ENCODE measurements around the gene UBE3A. TPM values are rescaled to one million over a fixed set of nuclear protein-coding genes. Genes with fewer than 3 reads are reported as not detected.

The UBE3A gene
- total RNA-seq, result 10 to 100 TPM; 87.7 to 92.2 TPM

DNA sequence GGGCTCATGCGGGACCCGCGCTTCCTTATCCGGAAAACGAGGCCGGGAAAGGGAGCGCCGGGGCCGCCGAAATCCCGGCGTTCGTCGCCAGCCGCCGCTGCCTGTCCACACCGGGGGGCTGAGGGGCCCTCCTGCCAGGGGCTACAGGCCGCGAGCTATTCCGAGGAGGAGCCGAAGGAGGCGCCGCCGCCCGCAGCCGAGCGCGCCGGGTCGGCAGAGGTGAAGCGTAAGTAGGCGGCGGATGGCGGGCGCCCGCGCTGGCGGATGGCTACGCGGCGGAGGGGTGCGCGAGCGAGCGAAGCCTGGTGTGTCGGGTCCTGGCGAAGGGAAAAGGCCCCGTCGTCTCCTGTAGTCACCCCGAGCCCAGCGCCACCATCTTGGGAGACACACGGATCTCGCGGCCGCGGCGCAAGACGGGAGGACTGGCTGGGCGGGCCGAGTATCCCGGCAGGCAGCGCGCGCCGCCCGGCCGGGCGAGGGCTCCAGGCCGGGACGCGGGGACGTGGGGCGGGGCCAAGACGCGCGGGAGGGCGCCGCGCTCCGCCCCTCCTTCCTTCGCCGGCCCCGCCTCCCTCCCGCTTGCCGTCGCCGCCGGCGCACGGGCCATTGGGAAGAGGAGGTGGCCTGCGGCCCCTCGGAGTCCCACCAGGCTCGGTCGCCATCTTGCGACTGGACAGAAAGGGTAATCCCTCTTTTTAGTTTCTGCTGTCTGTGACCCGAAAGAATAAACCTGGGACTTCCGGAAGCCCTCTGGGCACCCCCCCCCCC lies at the start of gene UBE3A:
UBE3A (minus strand) TSS at position 424 of the 768 bp plus-strand sequence. CDS start 29,917 bp downstream, outside the sequence.
- CTCF ChIA-PET, result interaction anchor here (1.0 kb wide), 1 partner anchor 14 kb away, joined by 3 read pairs; no protein-coding TSS in a partner anchor
- peak within 1 kb of the TSS; percentile 96 for H3K27ac Mint-ChIP-seq
- ATAC-seq, result peak; percentile 94
- H3K36me3 Mint-ChIP-seq (ENCODE audit: low read depth), result peaks cover 31% of the 10 kb centered on the region
- peaks cover 30% of the 10 kb centered on the region for H3K4me1 Mint-ChIP-seq (ENCODE audit: low read depth)
- POLR2A ChIA-PET, result interaction anchor here (0.5 to 0.7 kb wide), 4 partner anchors 10 to 466 kb away, joined by 3 to 4 read pairs (median 3); no protein-coding TSS in a partner anchor
- H3K9me3 Mint-ChIP-seq (ENCODE audit: insufficient read depth), result no peaks in the 10 kb centered on the region
- H3K27me3 Mint-ChIP-seq (ENCODE audit: low read depth), result no peaks in the 10 kb centered on the region
- H3K4me3 Mint-ChIP-seq, result peak within 1 kb of the TSS; percentile 92
- DNase-seq, result peak; percentile 91

DNA sequence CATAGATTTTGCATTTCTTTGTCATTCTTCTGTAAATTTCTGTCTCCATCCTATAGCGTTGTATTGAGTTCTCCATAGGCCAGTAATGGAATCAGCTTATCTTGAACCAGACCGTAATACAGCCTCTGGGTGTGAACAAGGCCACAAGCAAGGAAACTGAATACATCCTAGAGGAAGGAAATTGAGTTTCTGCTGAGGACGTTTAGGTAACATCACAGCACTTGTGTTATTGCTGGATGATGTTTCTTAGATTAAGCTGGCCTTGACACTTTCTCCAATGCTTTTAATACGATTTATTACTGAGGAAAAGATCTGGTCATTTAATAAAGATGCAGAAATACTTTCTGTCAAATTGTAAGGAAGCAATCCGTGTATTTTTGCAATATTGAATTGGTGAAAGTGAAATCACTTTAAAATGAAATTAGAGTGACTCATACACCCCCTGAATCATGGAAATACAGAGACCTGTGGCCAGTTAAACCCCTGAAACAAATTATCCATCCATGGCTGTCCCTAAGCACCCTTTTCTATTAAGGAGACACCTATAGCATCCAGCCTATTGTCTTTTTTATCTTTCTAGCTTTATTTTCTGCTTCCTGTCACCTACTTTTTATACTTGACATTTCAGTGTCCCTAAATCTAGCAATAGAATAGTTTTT lies 48.5 kb upstream of the UBE3A start:
- H3K4me3 Mint-ChIP-seq, result no peak overlapping the region
- no peak for ATAC-seq
- peaks cover 9% of the 10 kb centered on the region for H3K9me3 Mint-ChIP-seq (ENCODE audit: insufficient read depth)
- H3K4me1 Mint-ChIP-seq (ENCODE audit: low read depth), result no peaks in the 10 kb centered on the region
- H3K27ac Mint-ChIP-seq, result no peak overlapping the region
- H3K27me3 Mint-ChIP-seq (ENCODE audit: low read depth), result no peaks in the 10 kb centered on the region
- ChIA-PET CTCF (no interaction called here), POLR2A (no interaction called here)
- no peak for DNase-seq
- no peaks in the 10 kb centered on the region for H3K36me3 Mint-ChIP-seq (ENCODE audit: low read depth)

DNA sequence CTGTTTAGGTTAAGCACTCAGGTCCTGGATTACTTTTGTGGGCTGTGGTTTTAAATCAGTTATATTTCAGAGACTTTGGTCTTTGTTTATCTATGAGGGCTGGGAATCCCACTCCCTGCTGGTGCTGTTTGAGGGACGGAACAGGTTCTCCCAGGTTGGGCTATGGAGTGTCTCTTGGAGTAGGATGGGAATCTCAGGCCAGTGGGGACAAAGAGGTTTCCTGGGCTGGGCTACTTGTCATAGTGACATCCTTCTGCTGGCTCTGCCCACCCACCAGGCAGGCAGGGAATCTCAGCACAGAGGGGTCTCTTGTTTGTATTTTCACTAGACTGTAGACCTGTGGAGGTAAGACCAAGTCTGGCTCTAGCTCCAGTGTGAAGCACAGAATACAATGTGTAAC lies 47.2 kb upstream of the UBE3A start:
- ChIA-PET POLR2A (no interaction called here), CTCF (no interaction called here)
- ATAC-seq (no peak), DNase-seq (no peak)
- no peak overlapping the region for H3K27ac Mint-ChIP-seq
- H3K4me3 Mint-ChIP-seq, result no peak overlapping the region
- no peaks in the 10 kb centered on the region for H3K27me3 Mint-ChIP-seq (ENCODE audit: low read depth)
- H3K9me3 Mint-ChIP-seq (ENCODE audit: insufficient read depth), result peaks cover 4% of the 10 kb centered on the region
- no peaks in the 10 kb centered on the region for H3K36me3 Mint-ChIP-seq (ENCODE audit: low read depth)
- no peaks in the 10 kb centered on the region for H3K4me1 Mint-ChIP-seq (ENCODE audit: low read depth)

DNA sequence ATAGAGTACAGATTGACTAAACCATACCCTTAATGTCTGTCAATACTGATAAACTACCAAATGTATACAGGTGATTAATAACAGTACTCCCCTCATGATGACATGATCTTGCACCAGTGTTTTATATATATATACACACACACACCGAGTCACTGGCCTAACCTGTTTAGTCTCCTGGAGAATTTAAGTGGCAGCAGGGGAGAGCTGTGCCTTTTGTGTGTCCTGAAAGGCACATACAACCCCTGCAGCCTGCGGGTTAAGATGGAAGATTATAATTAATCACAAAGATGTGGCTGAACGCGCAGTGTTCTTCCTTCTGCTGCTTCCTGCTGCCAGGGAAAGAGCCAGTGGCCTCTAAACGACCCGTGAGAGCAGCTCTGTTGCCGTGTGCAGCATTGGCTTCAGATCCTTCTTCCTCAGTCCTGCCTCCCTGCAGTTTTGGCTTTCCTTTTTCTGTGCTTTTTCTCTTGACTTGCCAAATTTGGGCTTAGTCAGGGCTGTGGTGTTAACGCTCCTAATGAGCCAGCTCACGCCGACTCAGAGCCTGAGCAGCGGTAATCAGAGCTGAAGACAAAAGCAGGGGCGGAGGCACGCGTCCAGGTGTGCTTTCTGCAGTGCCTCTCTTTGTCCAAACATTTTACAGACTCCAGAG lies 42.5 kb upstream of the UBE3A start:
- H3K27me3 Mint-ChIP-seq (ENCODE audit: low read depth), result peaks cover 2% of the 10 kb centered on the region
- CTCF ChIA-PET, result no interaction called here
- no peaks in the 10 kb centered on the region for H3K4me1 Mint-ChIP-seq (ENCODE audit: low read depth)
- no peak overlapping the region for H3K4me3 Mint-ChIP-seq
- POLR2A ChIA-PET, result no interaction called here
- ATAC-seq, result no peak
- no peak for DNase-seq
- H3K36me3 Mint-ChIP-seq (ENCODE audit: low read depth), result no peaks in the 10 kb centered on the region
- H3K9me3 Mint-ChIP-seq (ENCODE audit: insufficient read depth), result no peaks in the 10 kb centered on the region
- H3K27ac Mint-ChIP-seq, result no peak overlapping the region

DNA sequence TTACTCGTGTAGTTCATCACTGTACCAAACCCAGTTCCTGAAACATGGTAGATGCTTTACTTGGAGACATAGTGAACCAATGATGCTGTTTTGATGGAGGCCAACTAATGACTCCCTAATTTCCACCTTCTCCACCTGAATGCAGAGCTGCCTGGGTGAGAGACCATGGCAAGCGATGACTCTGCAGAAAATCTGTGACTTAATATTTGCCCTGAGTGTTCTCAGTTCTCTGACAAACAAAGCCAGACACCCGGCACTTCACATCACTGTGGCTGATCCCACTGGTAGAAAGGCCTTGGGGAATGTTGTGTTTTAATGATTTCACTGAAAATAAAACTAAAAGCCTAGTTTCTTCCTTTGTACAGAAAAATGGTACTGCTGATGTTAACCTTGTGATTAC lies 39.5 kb upstream of the UBE3A start:
- peaks cover 2% of the 10 kb centered on the region for H3K27me3 Mint-ChIP-seq (ENCODE audit: low read depth)
- H3K27ac Mint-ChIP-seq, result no peak overlapping the region
- H3K36me3 Mint-ChIP-seq (ENCODE audit: low read depth), result no peaks in the 10 kb centered on the region
- ChIA-PET POLR2A (no interaction called here), CTCF (no interaction called here)
- H3K4me1 Mint-ChIP-seq (ENCODE audit: low read depth), result no peaks in the 10 kb centered on the region
- H3K9me3 Mint-ChIP-seq (ENCODE audit: insufficient read depth), result no peaks in the 10 kb centered on the region
- no peak for DNase-seq
- no peak for ATAC-seq
- no peak overlapping the region for H3K4me3 Mint-ChIP-seq

DNA sequence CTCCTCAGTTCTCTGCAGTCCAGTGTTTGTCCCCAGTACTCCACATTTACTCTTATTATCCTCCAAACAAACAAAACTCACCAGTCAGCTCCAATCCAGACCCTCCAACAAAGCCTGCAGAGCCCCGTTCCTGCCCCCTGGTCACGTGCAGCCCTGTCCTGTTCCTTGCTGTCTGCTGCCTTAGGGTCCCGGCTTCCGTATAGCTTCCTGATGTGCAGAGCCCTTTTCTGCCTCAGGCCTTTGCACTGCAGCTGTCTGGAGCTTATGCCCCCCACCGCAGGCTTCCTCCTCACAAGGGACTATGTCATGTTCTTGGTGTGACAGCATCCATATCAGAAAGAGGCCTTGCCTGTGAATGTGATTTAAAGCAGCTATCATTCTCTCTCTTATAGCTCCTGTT lies 39.0 kb upstream of the UBE3A start:
- no peaks in the 10 kb centered on the region for H3K36me3 Mint-ChIP-seq (ENCODE audit: low read depth)
- CTCF ChIA-PET, result no interaction called here
- POLR2A ChIA-PET, result no interaction called here
- no peak overlapping the region for H3K4me3 Mint-ChIP-seq
- H3K9me3 Mint-ChIP-seq (ENCODE audit: insufficient read depth), result no peaks in the 10 kb centered on the region
- DNase-seq, result no peak
- no peak for ATAC-seq
- H3K27ac Mint-ChIP-seq, result no peak overlapping the region
- no peaks in the 10 kb centered on the region for H3K4me1 Mint-ChIP-seq (ENCODE audit: low read depth)
- peaks cover 2% of the 10 kb centered on the region for H3K27me3 Mint-ChIP-seq (ENCODE audit: low read depth)

DNA sequence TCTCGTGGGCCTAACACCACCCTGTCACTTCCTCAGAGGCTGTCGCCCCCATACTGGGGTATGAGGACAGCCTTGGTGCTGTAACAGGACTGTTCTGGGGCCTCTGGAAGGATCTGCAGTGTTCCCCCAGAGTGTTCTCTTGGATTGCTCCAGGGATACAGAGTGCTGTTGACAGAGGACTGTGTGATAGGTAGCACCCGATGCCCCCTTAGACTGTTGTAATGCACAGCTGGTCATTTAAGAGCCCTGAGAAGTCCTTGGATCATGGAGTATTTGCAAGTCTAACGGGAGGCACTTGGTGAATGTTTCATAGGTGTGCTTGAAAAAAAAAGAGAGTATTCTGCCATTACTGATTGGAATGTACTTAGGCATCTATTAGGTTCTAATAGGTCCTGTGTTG lies 35.4 kb upstream of the UBE3A start:
- ChIA-PET CTCF (no interaction called here), POLR2A (no interaction called here)
- no peaks in the 10 kb centered on the region for H3K36me3 Mint-ChIP-seq (ENCODE audit: low read depth)
- H3K27ac Mint-ChIP-seq, result no peak overlapping the region
- H3K9me3 Mint-ChIP-seq (ENCODE audit: insufficient read depth), result no peaks in the 10 kb centered on the region
- no peak for ATAC-seq
- DNase-seq, result no peak
- no peak overlapping the region for H3K4me3 Mint-ChIP-seq
- no peaks in the 10 kb centered on the region for H3K27me3 Mint-ChIP-seq (ENCODE audit: low read depth)
- no peaks in the 10 kb centered on the region for H3K4me1 Mint-ChIP-seq (ENCODE audit: low read depth)

DNA sequence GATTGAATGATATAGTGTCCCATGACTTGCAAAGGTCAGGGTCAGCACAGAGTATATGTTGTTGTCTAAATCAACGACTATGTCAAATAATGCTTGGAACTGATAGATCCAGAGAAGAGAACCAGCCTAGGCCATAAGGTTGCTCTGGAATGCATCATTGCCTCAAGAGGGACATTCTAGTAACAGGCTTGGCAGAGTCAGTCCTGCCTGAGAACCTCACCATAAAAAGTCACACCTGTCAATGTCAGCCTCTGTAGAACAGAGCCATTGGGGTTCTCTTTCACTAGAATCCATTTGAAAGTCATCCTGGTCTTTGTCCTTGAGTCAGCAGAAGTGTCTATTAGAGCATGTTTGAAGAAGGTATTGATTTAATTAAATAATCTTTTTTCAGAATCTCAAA lies 31.4 kb upstream of the UBE3A start:
- peaks cover 5% of the 10 kb centered on the region for H3K9me3 Mint-ChIP-seq (ENCODE audit: insufficient read depth)
- no peak overlapping the region for H3K4me3 Mint-ChIP-seq
- no peaks in the 10 kb centered on the region for H3K4me1 Mint-ChIP-seq (ENCODE audit: low read depth)
- DNase-seq, result no peak
- no peak for ATAC-seq
- H3K36me3 Mint-ChIP-seq (ENCODE audit: low read depth), result no peaks in the 10 kb centered on the region
- POLR2A ChIA-PET, result no interaction called here
- H3K27ac Mint-ChIP-seq, result no peak overlapping the region
- CTCF ChIA-PET, result no interaction called here
- H3K27me3 Mint-ChIP-seq (ENCODE audit: low read depth), result no peaks in the 10 kb centered on the region

DNA sequence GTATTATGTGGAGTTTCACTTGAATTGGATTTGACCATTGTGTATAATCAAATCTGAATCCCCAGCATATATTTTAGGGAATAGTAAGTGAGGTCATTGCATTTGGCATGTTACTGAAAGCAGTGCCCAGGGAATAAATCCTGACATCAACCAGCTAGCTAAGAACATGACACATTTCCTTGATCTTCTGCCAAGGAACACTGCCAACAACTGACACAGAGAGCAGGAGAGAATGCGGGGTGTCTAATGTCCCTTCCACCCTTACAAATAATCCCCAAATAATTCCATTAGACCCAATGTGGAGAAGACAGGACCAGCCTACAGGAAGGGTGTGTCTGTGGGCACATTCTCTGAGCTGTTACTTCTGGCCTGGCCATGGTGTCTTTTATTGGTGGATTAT lies 30.6 kb upstream of the UBE3A start:
- DNase-seq (no peak), ATAC-seq (no peak)
- peaks cover 5% of the 10 kb centered on the region for H3K9me3 Mint-ChIP-seq (ENCODE audit: insufficient read depth)
- H3K4me1 Mint-ChIP-seq (ENCODE audit: low read depth), result no peaks in the 10 kb centered on the region
- H3K27ac Mint-ChIP-seq, result no peak overlapping the region
- CTCF ChIA-PET, result no interaction called here
- H3K4me3 Mint-ChIP-seq, result no peak overlapping the region
- no peaks in the 10 kb centered on the region for H3K36me3 Mint-ChIP-seq (ENCODE audit: low read depth)
- POLR2A ChIA-PET, result no interaction called here
- no peaks in the 10 kb centered on the region for H3K27me3 Mint-ChIP-seq (ENCODE audit: low read depth)

DNA sequence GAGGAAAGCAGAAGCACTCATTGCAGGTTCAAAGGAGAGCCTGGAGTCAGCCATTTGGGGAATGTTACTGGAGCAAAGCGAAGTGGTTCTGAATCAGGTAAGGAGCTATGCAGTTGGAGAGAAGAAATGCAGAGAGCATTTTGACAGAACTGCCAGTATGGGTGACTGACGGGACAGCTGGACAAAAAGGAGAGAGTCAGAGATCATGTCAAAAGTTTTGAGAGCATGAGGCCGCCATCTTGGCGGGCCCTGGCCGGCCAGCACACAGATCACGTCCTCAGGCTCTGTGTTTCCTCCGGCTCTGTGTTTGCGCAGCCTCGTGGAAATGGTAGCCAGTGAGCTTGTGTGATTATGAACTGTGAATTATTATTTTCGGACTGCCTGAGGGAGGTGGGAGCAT lies 29.8 kb upstream of the UBE3A start:
- DNase-seq (no peak), ATAC-seq (no peak)
- Mint-ChIP-seq H3K36me3 (ENCODE audit: low read depth) (no peaks in the 10 kb centered on the region), H3K4me1 (ENCODE audit: low read depth) (no peaks in the 10 kb centered on the region), H3K9me3 (ENCODE audit: insufficient read depth) (peaks cover 5% of the 10 kb centered on the region), H3K27ac (no peak overlapping the region), H3K4me3 (no peak overlapping the region), H3K27me3 (ENCODE audit: low read depth) (no peaks in the 10 kb centered on the region)
- ChIA-PET POLR2A (no interaction called here), CTCF (no interaction called here)

DNA sequence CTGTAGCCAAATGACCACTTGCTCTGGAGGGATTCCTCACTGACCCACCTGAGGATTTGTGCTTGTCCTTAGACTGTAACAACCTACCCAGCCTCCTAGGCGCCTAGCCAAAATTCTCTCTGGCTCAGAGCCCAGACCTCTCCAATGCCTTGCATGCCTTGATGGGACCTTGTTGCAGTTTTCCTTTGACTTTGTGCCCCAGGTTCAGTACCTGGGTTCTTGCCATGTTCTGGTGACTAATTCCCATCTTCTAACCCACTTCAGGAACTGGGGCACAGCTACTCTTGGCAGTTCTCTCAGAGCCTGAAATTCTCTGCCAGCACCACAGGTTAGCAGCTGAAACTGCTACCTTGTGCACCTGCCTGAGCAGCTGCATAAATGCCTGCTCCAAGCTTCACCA lies 27.0 kb upstream of the UBE3A start:
- Mint-ChIP-seq H3K36me3 (ENCODE audit: low read depth) (no peaks in the 10 kb centered on the region), H3K27me3 (ENCODE audit: low read depth) (no peaks in the 10 kb centered on the region), H3K9me3 (ENCODE audit: insufficient read depth) (peaks cover 5% of the 10 kb centered on the region), H3K4me3 (no peak overlapping the region), H3K4me1 (ENCODE audit: low read depth) (no peaks in the 10 kb centered on the region), H3K27ac (no peak overlapping the region)
- no peak for DNase-seq
- CTCF ChIA-PET, result interaction anchor here (0.6 kb wide), 1 partner anchor 468 kb away, joined by 3 read pairs; no protein-coding TSS in a partner anchor
- POLR2A ChIA-PET, result no interaction called here
- ATAC-seq, result no peak

DNA sequence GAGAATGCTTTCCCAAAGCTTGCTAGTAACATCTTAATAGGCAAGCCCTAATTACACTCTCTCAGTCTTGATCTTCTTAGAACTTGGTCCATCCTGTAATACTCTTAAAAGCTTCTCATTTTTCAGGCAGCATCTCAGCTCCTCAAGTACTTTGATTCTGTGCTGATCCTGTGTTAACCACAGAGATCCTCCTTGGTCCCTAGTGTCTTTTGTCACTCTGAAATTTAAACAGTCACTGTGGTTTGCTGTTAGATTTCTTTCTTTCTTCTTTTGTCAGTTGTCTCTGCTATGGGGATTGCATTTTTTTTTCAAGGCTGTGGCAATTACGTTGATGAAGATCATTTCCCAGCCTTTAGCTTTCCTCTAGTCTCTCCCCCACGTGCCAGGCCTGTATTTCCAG lies 26.0 kb upstream of the UBE3A start:
- ChIA-PET POLR2A (interaction anchor here (0.6 kb wide), 1 partner anchor 1272 kb away, joined by 3 read pairs; no protein-coding TSS in a partner anchor), CTCF (no interaction called here)
- no peaks in the 10 kb centered on the region for H3K36me3 Mint-ChIP-seq (ENCODE audit: low read depth)
- no peak for DNase-seq
- H3K4me3 Mint-ChIP-seq, result no peak overlapping the region
- H3K27me3 Mint-ChIP-seq (ENCODE audit: low read depth), result no peaks in the 10 kb centered on the region
- H3K4me1 Mint-ChIP-seq (ENCODE audit: low read depth), result no peaks in the 10 kb centered on the region
- no peak overlapping the region for H3K27ac Mint-ChIP-seq
- ATAC-seq, result no peak
- peaks cover 8% of the 10 kb centered on the region for H3K9me3 Mint-ChIP-seq (ENCODE audit: insufficient read depth)

Data from activated CD8-positive, alpha-beta T cell treated with anti-CD3 and anti-CD28 coated beads, Interleukin-2, amount 10 ng/mL, durations not matched to agents 7 days and 5 days (primary cell).